NCI-H187 treated with DMSO at 0.1 percent for 48 hours (cell line): ENCODE results near the gene DEGS1.

Experiments used
- DNase-seq: peaks from one replicate; lab custom pipeline; 2025; lab: John Stamatoyannopoulos, UW

Gene DEGS1

DNA sequence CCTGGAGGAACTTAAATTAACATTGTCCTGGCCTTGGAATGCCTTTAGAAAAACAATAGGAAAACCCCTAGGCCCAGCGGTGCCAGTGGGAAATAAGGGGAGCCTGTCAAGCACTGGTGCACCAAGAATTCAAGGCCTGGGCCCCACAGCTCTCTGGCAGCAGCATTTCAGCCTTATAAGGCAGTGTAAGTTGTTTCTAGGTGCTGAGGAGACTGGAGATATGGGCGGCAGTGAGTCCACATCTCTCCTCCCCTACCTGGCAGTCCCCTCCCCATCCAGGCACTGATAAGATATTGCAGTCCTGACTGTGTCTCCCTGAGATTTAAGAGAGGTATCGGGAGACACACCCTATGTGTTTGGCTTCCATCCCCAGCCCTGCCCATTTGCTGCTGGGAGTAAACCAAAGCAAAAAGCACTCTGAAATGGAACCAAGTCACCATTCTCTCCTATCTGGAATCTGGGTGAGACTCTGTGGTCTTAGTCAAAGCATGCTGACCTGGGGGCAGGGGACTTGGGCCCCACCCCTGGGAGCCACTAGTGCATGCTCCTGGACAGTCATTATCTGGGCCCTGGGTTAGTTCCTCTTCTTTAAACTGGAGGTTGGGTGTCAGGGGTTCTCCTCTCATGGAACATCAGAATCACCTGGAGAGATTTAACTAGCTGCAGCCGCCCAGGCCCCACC, 30.5 kb downstream of the DEGS1 start:
- no peak for DNase-seq

DNA sequence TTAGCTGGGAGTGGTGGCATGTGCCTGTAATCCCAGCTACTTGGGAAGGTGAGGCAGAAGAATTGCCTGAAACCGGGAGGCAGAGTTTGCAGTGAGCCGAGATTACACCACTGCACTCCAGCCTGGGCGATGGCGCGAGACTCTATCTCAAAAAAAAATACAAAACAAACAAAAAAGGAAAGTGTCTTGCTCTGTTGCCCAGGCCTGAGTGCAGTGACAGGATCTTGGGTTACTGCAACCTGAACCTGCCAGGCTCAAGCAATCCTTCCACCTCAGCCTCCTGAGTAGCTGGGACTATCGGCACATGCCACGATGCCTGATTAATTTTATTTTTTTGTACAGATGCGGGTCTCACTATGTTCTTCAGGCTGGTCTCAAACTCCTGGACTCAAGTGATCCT, 33.3 kb downstream of the DEGS1 start:
- no peak for DNase-seq

DNA sequence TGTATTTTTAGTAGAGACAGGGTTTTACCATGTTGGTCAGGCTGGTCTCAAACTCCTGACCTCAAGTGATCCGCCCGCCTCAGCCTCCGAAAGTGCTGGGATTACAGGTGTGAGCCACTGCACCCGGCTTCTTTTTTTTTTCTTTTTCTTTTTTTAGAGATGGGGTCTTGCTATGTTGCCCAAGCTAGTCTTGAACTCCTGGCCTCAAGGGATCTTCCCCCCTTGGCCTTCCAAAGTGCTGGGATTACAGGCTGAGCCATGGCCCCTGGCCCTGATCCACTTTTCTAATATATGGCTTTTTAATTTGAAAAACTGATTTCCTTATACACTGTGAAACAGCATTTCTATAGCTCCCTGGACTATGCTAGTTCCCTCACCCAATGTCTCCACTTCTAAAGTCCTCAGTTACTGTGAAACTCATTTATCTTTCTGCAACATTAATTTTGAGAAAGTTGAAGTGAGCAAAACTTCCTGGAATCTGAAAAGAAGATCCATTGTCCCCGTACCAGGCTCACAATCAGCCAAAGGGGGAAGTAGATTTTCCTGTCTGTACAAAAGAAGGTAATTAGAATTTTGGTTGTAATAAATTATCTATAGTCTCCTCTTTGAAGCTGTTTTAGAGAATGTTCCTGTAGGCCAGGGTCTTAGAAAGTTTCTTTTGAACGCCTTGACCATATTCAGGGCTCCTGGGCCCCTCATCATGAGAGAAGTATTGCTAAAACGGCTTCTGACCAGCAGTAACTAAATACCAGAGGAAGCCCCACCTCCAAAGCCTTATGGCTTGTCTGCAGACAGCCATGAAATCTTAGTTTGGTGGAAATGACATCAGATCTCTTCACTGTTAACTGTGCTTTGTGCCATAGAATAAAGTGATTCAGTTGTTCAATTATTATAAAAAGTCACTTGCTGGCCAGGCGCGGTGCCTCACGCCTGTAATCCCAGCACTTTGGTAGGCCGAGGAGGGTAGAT, 34.9 kb downstream of the DEGS1 start:
- no peak for DNase-seq

DNA sequence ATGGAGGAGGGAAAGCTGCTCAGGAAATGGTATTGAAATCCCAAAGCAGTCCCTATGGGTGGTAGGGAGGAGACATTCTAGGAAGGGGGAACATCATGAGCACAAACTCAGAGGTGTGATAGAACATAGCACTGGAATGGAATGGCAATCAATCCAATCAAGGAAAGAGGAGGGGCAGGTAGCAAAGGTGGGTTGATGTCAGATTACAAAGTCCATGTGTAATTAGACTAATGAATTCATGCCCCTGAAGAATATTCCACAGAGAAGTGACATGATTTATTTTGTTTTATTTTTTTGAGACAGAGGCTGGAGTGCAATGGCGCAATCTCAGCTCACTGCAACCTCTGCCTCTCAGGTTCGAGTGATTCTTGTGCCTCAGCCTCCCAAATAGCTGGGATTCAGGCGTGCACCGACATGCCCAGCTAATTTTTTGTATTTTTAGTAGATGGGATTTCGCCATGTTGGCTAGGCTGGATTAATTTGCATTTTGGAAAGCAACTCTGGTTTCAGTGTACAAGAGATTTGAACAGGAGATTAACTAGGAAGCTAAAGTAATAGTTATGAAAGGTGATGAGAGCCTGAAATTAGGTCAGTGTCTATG, 36.1 kb downstream of the DEGS1 start:
- no peak for DNase-seq

DNA sequence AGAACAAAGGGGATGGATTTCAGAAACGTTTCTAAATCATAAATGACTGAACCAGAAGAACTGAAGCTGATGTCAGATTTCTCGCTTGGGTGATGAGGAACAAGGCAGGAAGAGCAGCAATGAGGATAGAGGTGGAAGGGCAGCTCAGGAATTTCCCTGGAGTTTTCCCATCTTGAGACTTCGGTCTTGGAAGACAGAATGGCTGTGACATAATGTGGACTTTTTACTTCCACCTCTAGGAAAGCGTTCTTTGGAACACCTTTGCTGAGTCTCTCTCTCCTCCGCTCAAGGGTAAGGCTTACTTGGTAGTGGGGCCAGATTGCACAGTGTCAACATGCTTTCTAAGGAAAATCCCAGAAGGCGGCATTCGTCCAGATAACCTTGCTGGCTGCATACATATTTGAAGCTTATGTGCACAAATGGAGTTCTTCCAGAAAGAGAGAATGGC, 36.6 kb downstream of the DEGS1 start:
- no peak for DNase-seq

DNA sequence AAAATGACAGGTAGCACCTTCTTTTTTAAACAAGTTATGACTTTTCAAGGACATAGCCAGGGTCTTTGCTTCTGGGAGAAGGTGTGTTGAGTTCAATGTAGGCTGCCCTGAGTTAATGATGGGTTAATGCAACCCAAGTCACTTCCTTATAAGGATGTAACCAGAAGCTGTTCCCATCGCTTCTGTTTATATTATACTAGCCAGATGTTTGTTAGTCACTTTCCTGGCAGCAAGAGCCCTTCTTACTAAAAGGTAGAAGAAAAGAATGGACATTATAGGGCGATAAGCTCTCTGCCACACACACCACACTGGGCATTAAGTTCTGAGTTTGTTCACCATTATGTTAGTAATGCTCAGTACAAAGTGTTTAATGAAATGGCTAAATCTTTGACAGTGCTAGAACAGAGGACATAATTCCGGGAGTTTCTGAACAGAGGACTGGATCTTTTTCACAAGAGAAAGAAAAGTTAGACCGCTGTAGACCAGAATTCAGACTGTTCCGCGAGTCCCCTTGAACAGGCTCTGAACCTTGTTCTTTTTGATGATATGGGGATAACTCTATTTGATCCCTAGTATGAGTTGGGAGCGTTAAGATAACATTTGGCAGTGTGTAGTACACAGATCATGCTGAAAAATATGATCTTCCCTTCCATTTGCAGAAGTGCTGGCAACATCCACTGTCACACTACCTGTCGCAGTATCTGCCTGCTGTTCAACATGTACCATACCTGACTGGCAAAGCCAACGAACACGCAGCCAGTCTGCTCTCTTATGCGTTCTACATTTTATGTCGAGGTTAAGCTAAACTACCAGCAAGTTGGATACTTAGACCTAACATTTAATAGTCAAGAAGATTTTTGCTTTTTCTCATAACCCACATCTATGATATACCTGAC, 41.0 kb downstream of the DEGS1 start:
- no peak for DNase-seq

DNA sequence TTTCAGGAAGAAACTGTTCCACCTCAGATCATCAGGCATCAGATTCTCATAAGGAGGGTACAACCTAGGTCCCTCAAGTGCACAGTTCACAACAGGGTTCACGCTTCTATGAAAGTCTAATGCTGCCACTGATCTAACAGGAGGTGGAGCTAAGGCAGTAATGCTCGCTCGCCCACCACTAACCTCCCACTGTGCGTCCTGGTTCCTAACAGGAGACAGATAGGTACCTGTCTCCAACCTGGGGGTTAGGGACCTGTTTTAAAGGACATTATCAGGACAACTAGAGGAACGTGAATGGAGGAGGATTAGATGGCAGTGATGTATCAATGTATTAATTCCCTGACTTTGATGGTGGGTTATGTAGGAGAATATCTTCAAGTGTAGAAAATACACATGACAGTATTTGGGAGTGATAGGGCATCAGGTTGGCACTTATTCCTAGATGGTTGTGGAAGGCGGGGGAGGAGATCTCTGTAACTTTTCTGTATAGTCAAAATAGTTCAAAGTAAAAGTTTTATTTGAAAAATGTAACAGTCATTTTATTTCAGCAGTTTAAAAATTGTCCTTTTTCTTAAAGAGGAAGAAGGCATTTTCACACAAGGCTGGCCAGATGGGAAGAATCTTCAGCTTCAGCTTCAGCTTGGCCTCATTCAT, 43.9 kb downstream of the DEGS1 start:
- DNase-seq, result no peak

DNA sequence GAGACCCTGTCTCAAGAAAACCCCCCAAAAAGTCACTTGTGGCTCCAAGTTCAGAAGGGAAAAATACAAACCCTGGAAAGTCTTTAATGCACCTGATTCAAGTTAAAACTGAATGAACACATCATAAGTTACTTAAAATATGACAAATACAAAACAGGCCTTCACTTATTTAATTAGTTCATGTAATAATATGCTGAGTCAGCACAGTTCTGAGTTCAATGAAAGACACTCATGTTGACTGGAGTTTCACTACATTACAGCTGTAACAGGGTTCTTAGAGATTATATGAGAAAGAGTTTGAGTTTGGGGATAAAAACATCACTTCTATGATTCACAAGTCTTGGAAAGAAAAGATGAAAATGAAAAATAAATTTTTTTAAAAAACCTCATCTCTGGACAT, 51.0 kb downstream of the DEGS1 start:
- DNase-seq, result no peak

DNA sequence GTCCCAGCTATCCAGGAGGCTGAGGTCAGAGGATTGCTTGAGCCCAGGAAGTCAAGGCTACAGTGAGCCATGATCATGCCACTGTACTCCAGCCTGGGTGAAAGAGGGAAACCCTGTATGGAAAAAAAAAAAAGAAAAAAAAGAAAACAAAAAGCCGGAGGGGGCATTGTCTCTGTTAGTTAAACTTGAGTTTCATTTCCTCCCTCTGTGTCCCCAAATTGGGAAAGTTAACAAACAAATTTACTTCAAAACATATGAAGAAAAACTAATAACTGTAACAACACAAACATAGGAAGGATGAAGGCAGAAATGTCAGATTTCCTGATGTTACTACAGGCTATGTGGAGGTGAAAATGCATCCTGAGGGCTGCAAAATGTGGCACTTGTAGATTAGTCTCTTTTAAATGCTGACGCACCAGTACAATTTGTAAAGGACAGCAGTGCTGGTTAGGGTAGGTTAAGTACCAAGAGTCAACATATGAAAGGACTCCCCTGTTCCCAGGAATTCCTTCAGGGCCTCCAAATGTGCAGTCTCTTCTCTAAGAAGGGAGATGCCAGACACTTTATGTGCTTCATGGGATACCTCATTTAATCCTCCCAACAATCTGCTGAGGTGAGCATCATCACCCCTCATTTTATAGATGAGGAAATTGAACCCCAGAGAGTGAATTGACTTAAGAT, 52.9 kb downstream of the DEGS1 start:
- no peak for DNase-seq

DNA sequence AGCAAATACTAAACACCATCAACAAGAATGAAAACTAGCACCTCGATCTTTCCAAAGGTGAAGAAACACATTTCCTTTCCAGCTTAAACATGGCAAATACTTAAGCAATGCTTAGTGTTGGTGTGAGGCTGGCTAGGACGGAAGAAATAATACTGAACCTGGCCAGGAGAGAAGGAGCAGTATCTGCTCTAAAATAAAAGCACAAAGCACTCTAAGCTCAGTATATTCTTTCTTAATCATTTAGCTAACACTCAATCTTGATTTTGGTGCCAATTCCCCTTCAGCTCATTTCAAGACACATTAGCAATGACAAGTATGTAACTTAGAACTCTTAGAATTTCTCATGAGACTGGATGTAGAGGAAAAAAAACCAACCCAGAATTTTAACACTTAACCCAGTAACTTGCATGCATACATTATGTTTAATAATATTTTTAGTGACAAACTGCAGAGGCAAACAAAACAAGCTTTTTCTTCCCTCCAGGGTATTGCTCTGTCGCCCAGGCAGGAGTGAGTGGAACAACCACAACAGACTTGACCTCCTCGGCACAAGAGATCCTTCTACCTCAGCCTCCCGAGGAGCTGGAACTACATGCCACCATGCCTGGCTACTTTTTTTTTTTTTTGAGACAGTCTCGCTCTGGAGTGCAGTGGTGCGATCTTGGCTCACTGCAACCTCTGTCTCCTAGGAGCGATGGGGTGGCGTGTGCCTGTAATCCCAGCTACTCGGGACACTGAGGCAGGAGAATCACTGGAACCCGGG, 54.3 kb downstream of the DEGS1 start:
- no peak for DNase-seq

DNA sequence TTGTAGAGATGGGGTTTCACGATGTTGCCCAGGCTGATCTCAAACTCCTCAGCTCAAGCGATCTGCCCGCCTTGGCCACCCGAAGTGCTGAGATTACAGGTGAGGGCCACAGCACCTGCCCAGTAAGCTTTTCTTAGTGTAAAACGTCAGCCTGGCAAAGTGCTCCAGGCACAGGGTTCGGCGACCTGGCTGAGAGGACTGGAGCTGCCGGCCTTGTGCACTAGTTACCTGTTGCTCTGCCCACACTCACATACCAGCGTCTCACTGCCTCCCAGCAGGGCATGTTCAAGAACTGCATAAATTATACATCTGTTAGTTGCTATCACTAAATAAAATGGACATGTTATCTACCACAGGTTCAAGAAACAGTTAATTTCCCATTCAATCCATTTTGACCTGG, 55.2 kb downstream of the DEGS1 start:
- no peak for DNase-seq

DNA sequence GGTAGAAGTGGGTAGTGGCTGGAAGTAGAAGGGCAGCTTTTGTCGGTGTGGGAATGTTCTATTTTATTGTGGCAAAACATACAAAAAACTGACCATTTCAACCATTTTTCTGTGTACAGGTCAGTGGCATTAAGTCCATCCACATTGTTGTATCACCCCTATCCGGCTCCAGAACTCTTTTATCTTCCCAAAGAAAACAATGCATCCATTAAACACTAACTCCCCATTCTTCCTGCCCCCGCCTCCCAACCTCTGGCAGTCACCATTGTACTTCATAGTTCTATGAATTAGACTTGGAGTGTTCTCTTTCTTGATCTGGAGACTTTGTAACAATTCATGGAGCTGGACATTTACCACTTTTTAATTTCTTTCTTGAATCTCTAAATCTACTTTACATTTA, 55.7 kb downstream of the DEGS1 start:
- no peak for DNase-seq
